Measurements from ENCODE around the gene ANKMY1. TPM values are rescaled to one million over a fixed set of nuclear protein-coding genes. Genes with fewer than 3 reads are reported as not detected.
A peak's percentile ranks its signal among the peaks of the same experiment; 100 is the strongest.

Gene ANKMY1
- total and polyA plus RNA-seq, 2 of the 8 experiments (the other 6 are each of a cell fraction or from before 2014, with no cell fraction given) = 4.5 to 4.8 TPM

DNA sequence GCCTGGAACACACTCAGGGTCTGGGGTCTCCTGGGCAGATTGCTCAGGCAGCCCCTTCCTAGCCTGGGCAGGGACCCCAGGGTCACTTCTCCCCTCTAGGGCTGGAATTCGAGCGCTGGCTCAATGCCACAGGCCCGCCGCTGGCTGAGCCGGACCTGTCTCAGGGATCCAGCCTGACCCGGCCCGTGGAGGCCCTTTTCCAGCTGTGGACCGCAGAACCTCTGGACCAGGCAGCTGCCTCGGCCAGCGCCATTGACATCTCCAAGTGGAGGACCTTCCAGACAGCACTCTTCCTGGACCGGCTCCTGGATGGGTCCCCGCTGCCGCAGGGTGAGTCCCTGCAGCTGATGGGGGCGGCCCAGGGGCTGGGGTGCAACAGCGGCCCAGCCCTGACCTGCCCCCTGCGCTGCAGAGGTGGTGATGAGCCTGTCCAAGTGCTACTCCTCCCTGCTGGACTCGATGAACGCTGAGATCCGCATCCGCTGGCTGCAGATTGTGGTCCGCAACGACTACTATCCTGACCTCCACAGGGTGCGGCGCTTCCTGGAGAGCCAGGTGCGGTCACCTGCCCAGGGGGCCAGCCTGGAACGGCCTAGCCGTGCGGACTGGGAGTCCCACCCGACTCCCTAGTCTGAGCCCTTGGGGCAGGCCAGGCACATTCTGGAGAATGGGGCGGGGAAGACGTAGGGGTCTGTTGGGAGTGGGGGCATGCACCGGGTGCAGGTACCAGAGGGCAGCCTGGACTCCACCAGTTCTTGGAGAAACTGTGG lies 18.8 kb upstream of the ANKMY1 start:
- Histone ChIP-seq H3K4me1 (replicated peaks in 1 of 4; ENCODE audit: control insufficient read depth in 3 of 4, insufficient read depth in 4 of 4, low read length in 3 of 4) (peaks cover 0 to 9% (median 0%) of the 10 kb centered on the region in 4 experiments; a peak in 2 of 7 replicates), H3K27ac (ENCODE audit: low read depth, low read length) (no peak overlapping the region), H3K18ac (ENCODE audit: extremely low read depth, low read length) (no peak overlapping the region), H4K8ac (ENCODE audit: extremely low read depth, insufficient read depth, low read length) (peak overlapping the region; percentile 25; the same call in 1 of the 2 replicates), H3K36me3 (ENCODE audit: control insufficient read depth in 2 of 4, insufficient read depth in 4 of 4, low read length in 3 of 4) (no peaks in the 10 kb centered on the region), H4K91ac (replicated peaks; ENCODE audit: insufficient read length, low read length) (no peak overlapping the region), H2BK15ac (ENCODE audit: low read length) (no peak overlapping the region), H2BK5ac (ENCODE audit: low read depth, low read length) (no peak overlapping the region), H3K4me2 (ENCODE audit: insufficient read depth in 1 of 2, low read depth in 2 of 2, low read length in 2 of 2) (no peak overlapping the region), H3K23ac (ENCODE audit: insufficient read length) (no peak overlapping the region), H4K20me1 (replicated peaks in 1 of 2; ENCODE audit: control insufficient read depth in 1 of 2, insufficient read depth in 2 of 2, low read length in 2 of 2) (peaks cover 8 to 21% of the 10 kb centered on the region in 2 experiments), H2AK5ac (ENCODE audit: low read depth, low read length) (no peak overlapping the region), H2BK120ac (replicated peaks; ENCODE audit: low read depth, low read length) (no peak overlapping the region), H3K56ac (replicated peaks; ENCODE audit: insufficient read length, low read depth, low read length) (no peak overlapping the region), H3K4me3 (ENCODE audit: extremely low read depth in 1 of 4, insufficient read depth in 2 of 4, low read depth in 3 of 4, low read length in 4 of 4) (no peak overlapping the region), H3K9me3 (ENCODE audit: insufficient read depth in 2 of 2, low read depth in 1 of 2, low read length in 1 of 2) (no peaks in the 10 kb centered on the region), H3K27me3 (replicated peaks in 1 of 4; ENCODE audit: control insufficient read depth in 3 of 4, extremely low read depth in 1 of 4, insufficient read depth in 3 of 4, low read length in 3 of 4) (no peaks in the 10 kb centered on the region), H3K9ac (replicated peaks in 1 of 4; ENCODE audit: extremely low read depth in 1 of 4, low read depth in 3 of 4, low read length in 3 of 4) (no peak overlapping the region), H3K23me2 (ENCODE audit: low read depth, low read length) (no peaks in the 10 kb centered on the region), H3K4ac (replicated peaks; ENCODE audit: insufficient read length, low read depth, low read length) (no peak overlapping the region), H3K79me2 (ENCODE audit: control insufficient read depth in 1 of 2, insufficient read depth in 2 of 2, low read length in 2 of 2) (no peaks in the 10 kb centered on the region), H3K14ac (ENCODE audit: insufficient read length) (no peak overlapping the region), H2AFZ (ENCODE audit: low read length) (no peak overlapping the region), H4K5ac (ENCODE audit: insufficient read length, low read depth, low read length) (no peak overlapping the region), H2BK20ac (ENCODE audit: low read length) (no peak overlapping the region), H3K79me1 (ENCODE audit: low read depth, low read length) (peaks cover 4% of the 10 kb centered on the region), H2BK12ac (ENCODE audit: low read depth, low read length) (no peak overlapping the region)
- POLR2A ChIA-PET (ENCODE audit: partially characterized antibody) = interaction anchor here (0.7 to 1.2 kb wide), 2 partner anchors 8 to 10 kb away, joined by 3 read pairs; partner anchors contain the start of genes CAPN10 and RNPEPL1
- WGBS, 2 experiments (ENCODE audit: extremely low coverage in 1 of 2, insufficient coverage in 1 of 2, insufficient read length in 1 of 2, insufficient replicate concordance in 2 of 2, low coverage in 1 of 2, low lambda C conversion rate in 2 of 2, missing lambda C conversion rate in 1 of 2) = 90% methylated on average over 32 of the region's 32 CpGs; no CpG with 5 or more reads in 1 of the 2 experiments
- FAIRE-seq = no peak
- no peak for DNase-seq (ENCODE audit: low read depth in 1 of 2, low spot score in 2 of 2)
- CTCF ChIA-PET (ENCODE audit: partially characterized antibody) = interaction anchor here (0.9 to 2.0 kb wide), 4 partner anchors 11 to 28 kb away, joined by 3 to 8 read pairs (median 3); no protein-coding TSS in a partner anchor
- TF ChIP-seq NRF1 (IDR thresholded peaks at IDR 0.05; ENCODE audit: low read depth, low read length) (no peak), HDAC6 (IDR thresholded peaks at IDR 0.05; ENCODE audit: low read depth, low read length) (no peak), GTF2F1 (IDR thresholded peaks at IDR 0.05; ENCODE audit: borderline replicate concordance, low read depth, low read length) (no peak), JUND (IDR thresholded peaks at IDR 0.05; ENCODE audit: low read length) (no peak), ASH2L (IDR thresholded peaks at IDR 0.05; ENCODE audit: low read length) (no peak), FOSL1 (IDR thresholded peaks at IDR 0.05; ENCODE audit: insufficient read depth, low read depth, low read length) (no peak), CBX5 (IDR thresholded peaks at IDR 0.05; ENCODE audit: low read depth, low read length) (no peak), TAF7 (optimal IDR thresholded peaks at IDR 0.05; ENCODE audit: borderline replicate concordance, low read depth, low read length) (no peak), CBX8 (IDR thresholded peaks at IDR 0.05; ENCODE audit: borderline replicate concordance, low read depth, low read length) (no peak), SP4 (IDR thresholded peaks at IDR 0.05; ENCODE audit: low read length) (no peak), CREB1 (IDR thresholded peaks at IDR 0.05) (no peak), SP1 (IDR thresholded peaks at IDR 0.05; ENCODE audit: low read depth, low read length) (no peak)
- TF ChIP-seq, protein P1, sequence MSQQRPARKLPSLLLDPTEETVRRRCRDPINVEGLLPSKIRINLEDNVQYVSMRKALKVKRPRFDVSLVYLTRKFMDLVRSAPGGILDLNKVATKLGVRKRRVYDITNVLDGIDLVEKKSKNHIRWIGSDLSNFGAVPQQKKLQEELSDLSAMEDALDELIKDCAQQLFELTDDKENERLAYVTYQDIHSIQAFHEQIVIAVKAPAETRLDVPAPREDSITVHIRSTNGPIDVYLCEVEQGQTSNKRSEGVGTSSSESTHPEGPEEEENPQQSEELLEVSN (IDR thresholded peaks at IDR 0.05) = no peak
